Measurements from ENCODE around the gene CD48.

The CD48 gene

DNA sequence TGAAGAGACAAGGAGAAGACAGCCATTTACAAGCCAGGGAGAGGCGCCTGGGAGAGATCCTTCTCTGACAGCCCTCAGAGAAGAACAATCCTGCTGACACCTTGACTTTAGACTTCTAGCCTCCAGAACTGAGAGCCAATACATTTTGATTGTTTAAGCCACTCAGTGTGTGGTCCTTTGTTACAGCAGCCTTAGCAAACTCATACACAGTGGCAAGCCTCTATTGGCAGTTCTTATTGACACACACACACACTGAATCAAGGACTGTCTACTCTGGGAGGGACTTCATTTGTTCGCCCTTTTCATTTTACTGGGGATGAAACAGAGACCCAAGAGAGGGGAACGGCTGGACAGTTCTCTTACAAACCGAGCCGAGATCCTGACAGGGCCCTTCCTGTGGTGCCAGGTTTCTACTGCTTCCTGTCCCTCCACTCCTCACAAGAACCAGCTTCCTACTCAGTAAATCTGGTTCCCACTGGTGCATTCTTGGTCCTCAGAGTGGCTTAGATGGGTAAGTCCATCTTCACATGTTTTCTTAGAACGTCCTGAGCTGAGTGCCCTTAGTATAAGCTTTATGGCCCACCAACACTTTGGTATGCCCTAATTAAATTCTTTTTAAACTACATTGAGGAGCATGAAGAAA, 79.5 kb downstream of the CD48 start:
- DNase-seq, result no peak

DNA sequence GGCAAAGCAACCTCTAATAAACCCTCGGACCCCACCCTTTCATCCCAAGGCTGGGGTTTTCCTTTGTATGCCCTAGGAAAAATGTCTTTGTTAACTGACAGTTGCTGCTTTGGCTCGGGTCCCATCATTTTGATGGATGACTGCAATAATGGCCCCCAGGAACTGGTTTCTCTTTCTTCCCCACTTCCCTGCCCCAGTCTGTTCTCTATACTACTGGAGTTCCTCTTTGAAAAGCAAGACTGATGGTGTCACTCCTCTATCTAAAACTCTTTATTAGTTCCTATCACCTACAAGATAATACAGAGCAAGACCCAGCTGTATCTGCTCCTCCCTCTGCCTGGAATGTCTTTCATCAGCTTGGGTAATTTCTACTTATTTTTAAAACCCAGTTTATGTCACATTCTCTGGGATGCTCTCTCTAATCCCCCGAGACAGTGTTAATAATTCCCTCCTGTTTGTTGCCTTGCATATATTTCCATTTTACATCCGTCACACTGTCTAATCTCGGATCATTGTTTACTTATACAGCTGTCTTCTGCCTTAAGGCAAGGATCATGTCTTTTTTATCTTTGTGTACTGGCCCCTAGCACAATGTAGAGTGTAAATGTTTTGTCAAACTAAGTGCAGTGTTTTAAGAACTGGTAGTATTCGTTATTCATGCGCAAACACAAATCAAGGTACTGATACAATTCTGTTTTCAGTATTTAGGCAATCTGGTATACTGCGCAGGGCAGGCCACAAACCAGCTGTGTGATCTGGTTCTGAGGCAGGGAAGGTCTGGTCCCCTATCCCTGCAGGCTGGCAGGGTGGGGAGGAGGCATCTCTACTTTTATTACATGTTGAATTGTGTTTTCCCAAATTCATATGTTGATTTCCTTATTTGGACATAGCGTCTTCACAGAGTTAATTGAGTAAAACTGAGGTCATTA, 80.8 kb downstream of the CD48 start:
- no peak for DNase-seq

DNA sequence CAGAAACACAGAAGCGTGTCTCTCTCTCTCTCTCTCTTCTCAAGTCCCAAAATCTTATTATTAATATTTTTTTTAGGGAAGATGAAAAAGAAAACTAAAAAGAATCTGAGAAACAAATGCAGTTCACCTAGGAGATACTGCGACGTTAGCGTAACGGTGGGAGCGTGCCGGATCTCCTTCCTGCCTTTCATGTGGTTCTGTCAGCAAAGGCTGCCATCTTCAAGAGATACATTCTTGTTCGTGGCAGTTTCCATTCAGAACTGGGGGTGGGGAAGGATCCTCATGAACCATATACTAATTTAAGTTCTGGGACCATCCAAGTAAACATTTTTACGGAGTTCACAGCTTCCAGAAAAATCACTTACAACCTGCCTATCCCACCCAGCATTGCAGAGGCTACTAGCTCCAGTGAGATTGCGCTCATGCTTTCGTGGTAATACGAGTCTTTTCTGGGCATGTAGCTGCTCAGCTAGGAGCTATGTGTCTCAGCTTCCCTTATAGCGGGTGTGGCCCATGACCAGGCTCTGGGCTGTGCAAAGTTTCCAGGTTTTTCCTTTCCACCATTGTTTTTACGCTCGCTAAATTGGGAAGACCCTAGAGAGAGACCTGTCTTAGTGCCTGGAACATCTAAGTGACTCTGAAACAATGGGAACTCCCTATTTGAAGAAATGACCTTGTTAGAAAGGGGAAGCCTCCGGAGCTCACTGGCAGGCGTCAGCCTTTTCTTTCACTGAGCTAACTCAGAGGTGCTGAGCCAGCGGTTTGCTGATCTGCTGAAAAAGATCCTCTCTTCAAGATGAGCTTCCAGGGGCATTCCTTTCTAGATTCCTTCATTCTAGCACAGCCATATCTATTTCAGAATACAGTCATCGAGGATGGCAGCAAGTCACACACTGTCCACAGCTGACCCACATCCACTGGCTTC, 82.1 kb downstream of the CD48 start:
- peak; percentile 45 to 75 for DNase-seq

DNA sequence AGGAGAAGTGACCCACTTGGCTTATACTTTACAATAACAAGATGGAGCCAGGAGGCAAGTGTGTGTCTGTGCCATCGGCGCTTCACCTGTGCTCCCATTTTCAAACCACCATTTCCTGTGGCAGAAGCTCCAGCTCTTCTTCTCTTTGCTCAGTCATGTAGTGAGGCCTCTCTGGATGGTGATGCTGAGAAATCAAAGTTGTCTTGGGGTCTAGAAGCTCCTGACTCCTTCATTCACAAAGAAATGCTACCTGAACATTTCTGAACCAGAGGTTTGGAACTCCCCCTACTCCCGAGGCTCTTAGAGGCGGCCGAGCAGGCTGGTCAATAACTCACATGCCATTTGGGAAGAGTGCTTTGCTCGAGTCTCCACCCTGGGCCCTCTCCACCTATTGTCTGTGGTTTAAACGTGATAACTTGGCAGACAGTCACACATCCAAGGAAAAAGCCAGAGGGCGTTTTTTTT, 82.8 kb downstream of the CD48 start:
- DNase-seq, result no peak

Data from stimulated activated CD4-positive, alpha-beta T cell treated with anti-CD3 and anti-CD28 coated beads, Interleukin-4, amount 100 ng/mL, for 4 hours (primary cell).